HTERT RPE-1 (cell line): ENCODE measurements around the gene EAF1.
"Not testable (repeated sequence)": the region's sequence is repeated elsewhere in the genome, so short reads cannot be mapped to it uniquely, and the experiment has no call there.

Experiments
- in situ Hi-C: fragments of 300-500 bp; cut with MboI; formaldehyde crosslinking; loops from 4 replicates; pipeline ENCODE4 v1.14.3; 2020; ENCODE audit warnings: low sequenced_read_pairs

Gene EAF1

GRCh38 chr3:15405448-15406050, 21.8 kb upstream of the EAF1 start:
- in situ Hi-C loops: no loop called here

DNA sequence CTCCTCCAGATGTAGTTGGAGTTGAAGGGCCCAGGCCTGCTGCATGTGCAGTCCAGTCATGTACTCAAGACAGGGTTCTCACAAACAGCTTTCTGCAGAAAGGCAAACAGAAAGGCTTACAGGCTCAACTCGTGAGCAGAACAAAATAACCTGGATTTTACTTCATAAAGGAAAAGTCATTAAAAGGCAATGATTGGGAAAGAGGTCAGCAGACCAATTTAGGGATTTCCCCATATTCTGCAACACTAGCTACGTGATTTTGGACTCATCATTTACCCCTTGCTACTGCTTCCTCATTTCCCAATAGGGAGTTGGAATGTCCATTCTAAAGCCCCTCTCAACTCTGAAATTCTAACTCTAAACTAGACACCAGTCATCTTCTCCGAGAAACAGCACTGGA, 18.2 kb upstream of the EAF1 start:
- in situ Hi-C loops: no loop called here

GRCh38 chr3:15409774-15410173, 17.6 kb upstream of the EAF1 start:
- in situ Hi-C loops: no loop called here

DNA sequence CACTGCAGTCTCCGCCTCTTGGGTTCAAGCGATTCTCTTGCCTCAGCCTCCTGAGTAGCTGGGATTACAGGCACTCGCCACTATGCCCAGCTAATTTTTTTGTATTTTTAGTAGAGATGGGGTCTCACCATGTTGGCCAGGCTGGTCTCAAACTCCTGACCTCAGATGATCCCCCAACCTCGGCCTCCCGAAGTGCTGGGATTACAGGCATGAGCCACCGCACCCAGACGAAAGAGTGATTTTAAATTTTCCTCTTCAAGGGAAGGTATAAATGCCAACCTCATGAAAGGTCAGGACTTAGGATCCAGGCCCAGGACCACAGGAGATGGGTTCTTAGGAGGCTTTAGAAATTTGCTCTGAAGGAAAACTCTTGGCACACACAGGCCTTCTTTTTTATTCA, 16.4 kb upstream of the EAF1 start:
- in situ Hi-C loops: not testable (repeated sequence)

DNA sequence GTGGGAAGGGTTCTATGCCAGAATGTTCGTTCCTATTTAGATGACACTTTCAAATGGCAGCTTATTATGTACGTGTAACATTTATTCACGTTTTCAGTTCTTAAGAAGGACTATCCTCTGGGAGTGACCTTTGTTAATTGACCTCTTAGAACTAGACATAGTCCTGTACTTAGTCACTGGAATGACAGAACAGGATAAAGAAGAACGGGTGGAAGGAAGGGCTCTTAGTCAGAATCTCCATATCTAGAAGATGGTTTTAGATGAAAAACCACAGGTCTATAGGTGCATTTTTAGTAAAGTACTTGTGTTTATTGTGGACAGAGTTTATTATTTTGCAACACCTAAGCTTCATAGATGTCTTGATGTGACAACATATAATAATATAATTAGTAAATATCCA, 6.5 kb upstream of the EAF1 start:
- in situ Hi-C loops: no loop called here

- in situ Hi-C loops: no loop called here
These were observed 749 bp upstream of the EAF1 start for GRCh38 chr3:15426579-15427118.

- in situ Hi-C loops: no loop called here
These were observed 583 bp downstream of the EAF1 start for GRCh38 chr3:15427981-15428380.

DNA sequence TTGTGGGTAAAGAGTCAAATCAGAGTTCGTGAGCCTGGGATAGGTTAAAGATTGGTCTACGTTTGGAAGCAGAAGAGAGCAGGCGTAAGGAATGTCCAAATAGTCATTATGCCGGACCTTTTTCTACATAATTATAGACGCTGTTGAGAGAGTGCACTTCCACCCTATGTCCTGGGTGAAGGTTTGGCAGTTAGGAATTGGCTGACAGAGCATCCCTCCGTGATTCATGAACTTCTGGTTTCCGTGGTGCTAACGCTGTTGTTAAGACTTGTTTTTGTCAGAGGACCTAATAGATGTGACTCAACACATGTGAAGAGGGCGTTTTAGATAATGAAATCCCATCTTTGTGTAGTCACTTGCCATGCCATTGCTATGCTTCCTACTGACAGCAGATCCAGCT, 1.1 kb downstream of the EAF1 start:
- in situ Hi-C loops: no loop called here

- in situ Hi-C loops: no loop called here
These were observed 1.7 kb downstream of the EAF1 start for GRCh38 chr3:15429080-15429479.

- in situ Hi-C loops: no loop called here
These were observed 3.2 kb downstream of the EAF1 start for GRCh38 chr3:15430624-15431023.

- in situ Hi-C loops: no loop called here
These were observed 3.9 kb downstream of the EAF1 start for GRCh38 chr3:15431256-15431837.

- in situ Hi-C loops: no loop called here
These were observed 6.1 kb downstream of the EAF1 start for GRCh38 chr3:15433531-15433930.

DNA sequence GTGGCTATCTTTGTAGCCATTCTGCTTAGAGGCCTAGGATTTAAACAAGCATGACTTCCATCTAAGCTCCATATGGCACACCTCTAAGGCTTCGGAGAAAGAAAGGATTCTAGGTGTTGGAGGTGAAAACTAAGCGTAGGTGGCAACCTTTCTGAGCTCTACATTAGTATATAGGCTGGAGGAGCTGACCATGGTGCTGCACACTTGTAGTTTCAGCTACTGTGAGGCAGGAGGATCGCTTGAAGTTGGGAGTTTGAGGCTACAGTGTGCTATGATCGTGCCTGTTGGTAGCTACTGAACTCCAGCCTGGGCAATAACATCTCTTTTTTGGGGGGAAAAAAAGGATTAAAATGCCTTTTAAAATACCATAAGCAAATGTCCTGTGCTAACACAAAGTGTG, 7.4 kb downstream of the EAF1 start:
- in situ Hi-C loops: no loop called here

GRCh38 chr3:15436246-15436645, 8.8 kb downstream of the EAF1 start:
- in situ Hi-C loops: no loop called here

- in situ Hi-C loops: no loop called here
These were observed 11.6 kb downstream of the EAF1 start for GRCh38 chr3:15438983-15439382.

DNA sequence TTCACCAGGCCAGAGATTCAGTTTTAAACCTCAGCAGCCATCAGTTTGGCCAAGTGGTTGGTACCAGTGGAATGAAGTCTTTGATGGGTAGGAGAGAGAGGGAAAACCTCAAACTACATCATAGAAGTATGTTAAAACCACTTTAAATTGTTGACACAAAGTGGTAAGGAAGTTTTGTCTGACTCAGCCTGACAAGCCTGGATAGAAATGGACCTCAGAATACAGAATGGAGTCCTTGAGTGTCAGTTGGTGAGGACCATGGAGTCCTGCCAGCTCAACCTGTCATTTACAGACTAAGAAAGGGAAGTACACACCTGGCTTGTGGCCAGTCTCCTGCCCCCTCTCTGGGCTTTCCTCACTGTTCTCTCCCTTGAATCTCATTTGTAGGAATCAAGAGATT, 12.1 kb downstream of the EAF1 start:
- in situ Hi-C loops: no loop called here

GRCh38 chr3:15440891-15441290, 13.5 kb downstream of the EAF1 start:
- in situ Hi-C loops: no loop called here

DNA sequence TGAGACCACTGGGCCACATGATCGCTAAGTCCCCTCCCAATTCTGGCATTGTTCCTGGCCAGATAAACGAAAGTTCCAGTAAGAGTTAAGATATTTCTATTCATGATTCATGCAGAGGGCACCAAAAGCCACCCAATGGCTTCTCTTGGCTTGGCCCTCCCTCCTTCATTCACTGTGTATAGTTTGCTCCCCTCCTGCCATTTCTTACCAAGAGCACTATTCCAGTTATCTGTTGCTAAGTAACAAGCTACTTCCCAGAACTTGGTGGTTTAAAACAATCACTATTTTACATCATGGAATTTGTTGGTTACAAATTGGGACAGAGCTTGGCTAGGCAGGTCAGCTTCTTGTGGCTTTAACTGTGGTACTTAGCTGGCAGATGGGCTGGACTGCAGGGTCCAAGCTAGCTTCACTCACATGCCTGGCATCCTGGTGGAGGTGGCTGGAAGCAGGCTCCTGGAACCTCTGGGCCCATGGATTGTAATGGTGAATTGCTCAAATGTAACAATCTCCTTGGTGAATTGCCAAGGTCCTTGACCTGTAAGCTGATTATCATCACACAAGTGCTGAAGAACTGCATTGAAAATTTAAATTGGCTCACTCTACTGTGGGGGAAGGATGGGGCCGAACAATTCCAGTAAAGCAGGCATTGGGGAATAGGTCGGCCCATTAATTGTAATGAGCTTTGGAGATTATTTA, 16.6 kb downstream of the EAF1 start:
- in situ Hi-C loops: no loop called here

DNA sequence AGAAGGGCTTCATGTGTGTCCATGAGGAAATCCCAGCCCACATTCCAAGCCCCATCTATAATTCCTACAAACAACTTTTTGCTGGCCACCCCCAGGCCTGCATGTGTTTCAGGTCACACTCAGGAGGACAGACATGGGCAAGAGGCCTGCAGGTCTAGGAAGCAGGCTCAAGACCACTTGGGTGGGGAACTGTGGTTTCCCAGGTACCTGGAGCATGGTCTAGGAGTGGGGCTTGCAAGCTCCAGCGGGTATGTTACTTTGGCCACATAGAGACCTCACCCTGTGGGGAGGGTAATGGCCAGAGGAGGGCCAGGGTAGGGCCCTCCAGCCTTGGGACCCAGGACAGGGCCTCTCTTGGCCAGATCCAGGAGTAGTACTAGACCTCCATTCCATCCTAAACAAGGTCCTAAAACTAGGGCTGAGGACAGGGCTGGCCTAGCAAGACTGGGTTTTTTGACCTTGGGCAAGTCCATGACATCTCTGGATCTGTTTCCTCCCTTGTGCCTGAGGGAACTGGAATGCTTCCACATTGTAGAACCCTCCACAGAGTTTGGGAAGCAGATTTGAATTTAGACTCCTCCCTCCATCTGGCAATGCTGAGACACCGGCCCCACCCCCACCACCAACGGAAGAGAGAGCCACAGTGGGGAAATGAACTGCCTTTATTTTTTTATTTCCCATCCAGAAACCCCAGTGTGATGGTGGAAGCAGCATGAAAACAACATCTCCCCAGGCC, 22.3 kb downstream of the EAF1 start:
- in situ Hi-C loops: no loop called here

DNA sequence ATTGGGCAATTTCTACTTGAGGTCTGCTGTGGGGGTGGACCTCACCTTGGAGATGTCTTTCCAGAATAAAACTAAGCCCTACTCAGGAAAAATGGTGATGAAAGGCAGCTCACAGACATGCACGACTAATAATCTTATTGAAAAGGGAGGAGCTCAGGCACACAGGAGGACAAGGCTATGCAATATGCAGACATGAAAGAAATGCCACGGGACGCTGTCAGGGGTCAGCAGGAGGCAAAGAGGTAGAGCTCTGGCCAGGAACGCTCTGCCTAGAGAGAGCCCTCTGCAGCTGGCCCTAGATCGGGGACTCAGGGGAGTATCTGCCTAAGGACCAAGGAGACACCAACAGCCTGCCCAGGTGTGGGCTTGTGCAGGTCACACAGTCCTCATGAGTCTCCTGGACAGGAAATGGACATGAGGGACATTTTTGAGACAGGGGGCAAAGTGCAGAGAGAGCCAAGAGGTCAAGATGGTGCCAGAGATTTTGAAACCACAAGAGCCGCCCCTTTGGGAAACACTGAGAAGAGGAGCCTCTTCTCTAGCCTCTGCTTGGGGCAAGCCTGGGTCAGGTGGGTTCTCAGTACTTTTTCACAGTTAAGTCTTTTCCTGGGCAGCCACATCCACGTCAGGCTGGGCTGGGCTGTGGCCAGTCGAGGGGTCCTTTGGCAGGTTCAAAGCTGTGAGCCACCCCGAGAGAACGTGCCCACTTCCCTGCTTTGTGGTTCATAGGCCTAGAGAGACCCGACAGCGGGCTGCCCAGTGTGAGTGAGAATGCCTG, 23.2 kb downstream of the EAF1 start:
- in situ Hi-C loops: no loop called here
